Right lobe of liver (tissue), 4 donors: ENCODE results near the gene PGGT1B.

ENCODE experiments used
- POLR2A ChIP-seq: fragments of 450-650 bp; IDR thresholded peaks from one replicate; pipeline ENCODE4 v1.6.1; 2017; ENCODE audit warnings: antibody characterized with exemption, mild to moderate bottlenecking
- TF ChIP-seq, protein P1 (sequence below), 4 donors: fragments of 200-600 bp in 3 of 4; fragments of 450-650 bp in 1 of 4; IDR thresholded peaks; one replicate each; pipeline versions ENCODE4 v1.5.1 to v1.8.0; 2016 to 2022; ENCODE audit warnings: antibody characterized with exemption in 4 of 4, mild to moderate bottlenecking in 2 of 4
- donor health status: DM: no; HTN: no; CAD: no.
- donor health status: DM: no; HTN: no; CAD: no.
- donor health status: DM: no; HTN: yes; CAD: no.

- TF ChIP-seq, protein P1, sequence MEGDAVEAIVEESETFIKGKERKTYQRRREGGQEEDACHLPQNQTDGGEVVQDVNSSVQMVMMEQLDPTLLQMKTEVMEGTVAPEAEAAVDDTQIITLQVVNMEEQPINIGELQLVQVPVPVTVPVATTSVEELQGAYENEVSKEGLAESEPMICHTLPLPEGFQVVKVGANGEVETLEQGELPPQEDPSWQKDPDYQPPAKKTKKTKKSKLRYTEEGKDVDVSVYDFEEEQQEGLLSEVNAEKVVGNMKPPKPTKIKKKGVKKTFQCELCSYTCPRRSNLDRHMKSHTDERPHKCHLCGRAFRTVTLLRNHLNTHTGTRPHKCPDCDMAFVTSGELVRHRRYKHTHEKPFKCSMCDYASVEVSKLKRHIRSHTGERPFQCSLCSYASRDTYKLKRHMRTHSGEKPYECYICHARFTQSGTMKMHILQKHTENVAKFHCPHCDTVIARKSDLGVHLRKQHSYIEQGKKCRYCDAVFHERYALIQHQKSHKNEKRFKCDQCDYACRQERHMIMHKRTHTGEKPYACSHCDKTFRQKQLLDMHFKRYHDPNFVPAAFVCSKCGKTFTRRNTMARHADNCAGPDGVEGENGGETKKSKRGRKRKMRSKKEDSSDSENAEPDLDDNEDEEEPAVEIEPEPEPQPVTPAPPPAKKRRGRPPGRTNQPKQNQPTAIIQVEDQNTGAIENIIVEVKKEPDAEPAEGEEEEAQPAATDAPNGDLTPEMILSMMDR (IDR thresholded peaks at IDR 0.05) = no peak
- no peak for TF ChIP-seq POLR2A
These were observed 53.4 kb downstream of the PGGT1B start for GRCh38 chr5:115209279-115209678.
